Thymus (tissue), 11 donors: ENCODE measurements around the gene RHOB. TPM values are rescaled to one million over a fixed set of nuclear protein-coding genes. Genes with fewer than 3 reads are reported as not detected.
"Not testable (repeated sequence)": the region's sequence is repeated elsewhere in the genome, so short reads cannot be mapped to it uniquely, and the experiment has no call there.

Experiments
- DNase-seq, 9 donors: peaks; one replicate each; pipeline ENCODE4 v3.0.0-alpha.2; 2013; ENCODE audit warnings: low spot score in 9 of 9, low read depth in 6 of 9, missing footprints in 1 of 9
- H3K27ac ChIP-seq, 2 donors: one replicate each; pipeline ENCODE4 v1.5.1; 2013; ENCODE audit warnings: control low read depth in 1 of 2, low read depth in 1 of 2, low read length in 1 of 2, mild to moderate bottlenecking in 1 of 2, moderate library complexity in 1 of 2
- H3K27me3 ChIP-seq, 2 donors: one replicate each; pipeline ENCODE4 v1.5.1; 2013; ENCODE audit warnings: low read length in 1 of 2; ENCODE audit not compliant: control insufficient read depth in 2 of 2, insufficient read depth in 1 of 2
- H3K36me3 ChIP-seq, 2 donors: one replicate each; pipeline ENCODE4 v1.5.1; 2013; ENCODE audit warnings: low read length in 1 of 2, mild to moderate bottlenecking in 1 of 2, moderate library complexity in 1 of 2; ENCODE audit not compliant: control insufficient read depth in 2 of 2, insufficient read depth in 2 of 2
- H3K4me1 ChIP-seq, 2 donors: one replicate each; pipeline ENCODE4 v1.5.1; 2013; ENCODE audit warnings: low read length in 2 of 2; ENCODE audit not compliant: control insufficient read depth in 2 of 2, insufficient read depth in 2 of 2
- H3K4me3 ChIP-seq, 2 donors: one replicate each; pipeline ENCODE4 v1.5.1; 2013; ENCODE audit warnings: low read length in 2 of 2, control low read depth in 1 of 2, mild to moderate bottlenecking in 1 of 2
- H3K9me3 ChIP-seq, 2 donors: one replicate each; pipeline ENCODE4 v1.5.1; 2013; ENCODE audit warnings: low read length in 1 of 2, mild to moderate bottlenecking in 1 of 2; ENCODE audit not compliant: control insufficient read depth in 2 of 2, insufficient read depth in 1 of 2
- WGBS: extraction: QIAGEN DNeasy Blood & Tissue Kit; methylation state at CpG from one replicate; pipeline ENCODE4 v1.1.7; 2013; 5-methylcytosine and 5-hydroxymethylcytosine counted together
- polyA plus RNA-seq: library from polyadenylated mRNA; stranded (reverse); fragments of 200-250 nt; gene quantifications from one replicate; pipeline ENCODE4 v1.2.3, GENCODE V29; 2013
- total RNA-seq: library from RNA; stranded (reverse); fragments of 120-200 nt; gene quantifications from one replicate; pipeline ENCODE4 v1.2.4, GENCODE V29; 2013
- donor health status: healthy.

RHOB gene
- total and polyA plus RNA-seq, 2 donors: 59.0 to 281 TPM

GRCh38 chr2:20488201-20488641 is 41.3 kb downstream of the RHOB start:
- no peak overlapping the region for H3K4me3 ChIP-seq
- H3K36me3 ChIP-seq: no peaks in the 10 kb centered on the region
- WGBS: 92% methylated on average over 9 of the region's 9 CpGs
- DNase-seq: no peak
- no peaks in the 10 kb centered on the region for H3K9me3 ChIP-seq
- no peaks in the 10 kb centered on the region for H3K27me3 ChIP-seq
- peak overlapping the region in 1 of 2 donors; percentile 22 for H3K27ac ChIP-seq
- peaks cover 0 to 7% of the 10 kb centered on the region in 2 donors for H3K4me1 ChIP-seq

DNA sequence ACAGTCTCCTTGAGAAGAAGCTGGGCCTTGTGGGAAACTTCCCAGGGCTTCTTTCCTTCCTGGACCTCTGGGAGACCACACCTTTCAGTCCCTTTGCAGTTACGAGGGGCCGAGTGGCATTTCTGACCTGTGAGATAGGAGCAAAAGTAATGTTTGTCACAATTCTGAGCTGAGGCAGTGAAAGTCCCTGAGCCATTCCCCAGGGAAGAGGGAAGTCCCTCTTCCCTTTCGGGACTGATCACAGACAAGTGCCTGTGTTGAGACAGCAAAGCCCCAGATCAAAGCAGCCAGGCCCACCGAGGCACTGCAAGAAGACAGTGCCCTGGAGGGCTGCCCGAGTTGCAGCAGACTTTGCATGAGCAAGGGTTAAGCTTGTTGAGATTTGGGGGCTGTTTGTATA is 41.9 kb downstream of the RHOB start:
- 92% methylated on average over 5 of the region's 5 CpGs for WGBS
- no peak overlapping the region for H3K27ac ChIP-seq

GRCh38 chr2:20490300-20491181 is 43.7 kb downstream of the RHOB start:
- H3K4me1 ChIP-seq: peaks cover 0 to 7% of the 10 kb centered on the region in 2 donors
- peak overlapping the region in 1 of 2 donors; percentile 64 for H3K27ac ChIP-seq
- DNase-seq: peak in 1 of 9 donors; percentile 22
- H3K36me3 ChIP-seq: no peaks in the 10 kb centered on the region
- 83% methylated on average over 14 of the region's 14 CpGs for WGBS
- no peaks in the 10 kb centered on the region for H3K27me3 ChIP-seq
- H3K9me3 ChIP-seq: no peaks in the 10 kb centered on the region
- H3K4me3 ChIP-seq: no peak overlapping the region

More for the DNA sequence above, 41.9 kb downstream of the RHOB start:
- peaks cover 0 to 7% of the 10 kb centered on the region in 2 donors for H3K4me1 ChIP-seq
- no peaks in the 10 kb centered on the region for H3K27me3 ChIP-seq
- no peaks in the 10 kb centered on the region for H3K36me3 ChIP-seq
- no peaks in the 10 kb centered on the region for H3K9me3 ChIP-seq
- DNase-seq: no peak
- H3K4me3 ChIP-seq: no peak overlapping the region

DNA sequence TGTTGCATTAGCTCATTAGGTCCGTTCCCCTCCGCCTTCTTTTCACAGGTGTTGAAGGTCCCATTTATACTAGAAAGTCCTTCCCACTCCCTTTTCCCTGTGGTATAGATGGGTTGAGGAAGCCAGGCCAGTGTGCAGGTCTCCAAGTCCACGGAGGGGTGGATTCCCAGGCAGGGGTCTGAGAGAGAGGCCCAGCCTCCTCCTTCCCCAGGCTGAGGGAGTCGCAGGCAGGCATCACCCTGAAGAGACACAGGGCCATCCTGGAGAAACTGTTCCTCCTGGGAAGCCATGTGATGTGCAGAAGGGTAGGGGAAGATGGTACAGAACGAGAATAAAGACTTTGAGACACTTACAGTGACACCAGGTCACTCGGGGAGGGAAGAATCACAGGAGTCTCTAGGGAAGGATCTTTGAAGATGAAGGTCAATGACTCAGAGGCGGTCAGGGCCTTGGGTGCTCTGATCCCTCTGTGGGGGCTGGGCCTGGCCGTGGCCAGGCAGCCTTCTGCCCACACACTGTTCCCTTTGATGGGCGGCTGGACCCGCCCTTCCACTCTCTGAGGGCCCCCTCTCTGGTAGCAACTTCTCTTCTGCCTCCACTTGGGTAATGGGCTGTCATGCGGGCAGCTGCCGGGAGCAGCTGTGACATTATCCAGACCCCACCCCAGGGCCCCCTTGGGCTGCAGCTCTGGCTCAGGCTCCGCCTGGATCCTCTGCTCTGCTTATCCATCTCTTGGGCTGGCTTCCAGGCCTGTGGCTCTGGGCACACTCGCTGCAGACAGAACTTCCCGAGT is 45.1 kb downstream of the RHOB start:
- Histone ChIP-seq H3K27me3 (no peaks in the 10 kb centered on the region), H3K4me3 (no peak overlapping the region), H3K27ac (no peak overlapping the region), H3K4me1 (peaks cover 0 to 5% of the 10 kb centered on the region in 2 donors), H3K36me3 (no peaks in the 10 kb centered on the region), H3K9me3 (no peaks in the 10 kb centered on the region)
- DNase-seq: no peak
- WGBS: 91% methylated on average over 15 of the region's 15 CpGs

DNA sequence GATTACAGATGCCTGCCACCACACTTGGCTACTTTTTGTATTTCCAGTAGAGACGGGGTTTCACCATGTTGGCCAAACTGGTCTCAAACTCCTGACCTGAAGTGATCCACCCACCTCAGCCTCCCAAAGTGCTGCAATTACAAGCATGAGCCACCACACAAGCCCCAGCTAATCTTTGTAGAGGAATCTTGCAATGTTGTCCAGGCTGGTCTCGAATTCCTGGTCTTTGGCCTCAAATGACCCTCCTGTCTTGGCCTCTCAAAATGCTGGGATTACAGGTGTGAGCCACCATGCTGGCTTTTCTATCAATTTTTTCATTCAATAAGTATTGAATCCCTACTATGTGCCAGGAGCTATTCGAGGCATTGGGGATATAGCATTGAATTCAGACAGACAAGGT is 46.2 kb downstream of the RHOB start:
- WGBS: 93% methylated on average over 3 of the region's 3 CpGs
- not testable (repeated sequence) for H3K4me1 ChIP-seq, H3K27me3 ChIP-seq, H3K4me3 ChIP-seq, H3K36me3 ChIP-seq, H3K27ac ChIP-seq, H3K9me3 ChIP-seq, DNase-seq

DNA sequence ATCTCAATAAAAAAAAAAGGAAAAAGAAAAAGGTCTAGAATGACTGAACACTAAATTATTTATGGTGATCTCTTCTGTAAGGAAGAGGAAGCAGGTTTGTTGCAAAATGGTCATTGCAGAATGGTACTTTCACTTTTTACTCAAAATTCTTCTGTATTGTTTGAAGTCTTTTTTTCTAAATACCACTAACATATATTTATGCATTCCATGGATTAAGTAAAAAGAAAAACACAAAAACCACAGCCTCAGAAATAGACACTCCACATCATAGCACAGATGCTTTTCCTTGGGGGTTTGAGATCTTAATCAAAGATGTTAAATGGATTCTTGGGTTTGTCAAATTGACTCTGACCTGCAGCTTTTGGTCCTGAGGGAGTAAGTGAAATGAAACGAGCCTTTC is 47.4 kb downstream of the RHOB start:
- no peak overlapping the region for H3K4me3 ChIP-seq
- no peak overlapping the region for H3K27ac ChIP-seq
- no peaks in the 10 kb centered on the region for H3K27me3 ChIP-seq
- DNase-seq: no peak
- no peaks in the 10 kb centered on the region for H3K36me3 ChIP-seq
- WGBS: 0% methylated on average over 1 of the region's 1 CpG
- no peaks in the 10 kb centered on the region for H3K9me3 ChIP-seq
- peaks cover 0 to 3% of the 10 kb centered on the region in 2 donors for H3K4me1 ChIP-seq

- Histone ChIP-seq H3K9me3 (no peaks in the 10 kb centered on the region), H3K27ac (no peak overlapping the region), H3K27me3 (no peaks in the 10 kb centered on the region), H3K36me3 (no peaks in the 10 kb centered on the region), H3K4me1 (no peaks in the 10 kb centered on the region), H3K4me3 (no peak overlapping the region)
- 86% methylated on average over 10 of the region's 10 CpGs for WGBS
- no peak for DNase-seq
Measured at GRCh38 chr2:20496076-20496872, 49.4 kb downstream of the RHOB start.

GRCh38 chr2:20496942-20497341 is 50.1 kb downstream of the RHOB start:
- Histone ChIP-seq H3K4me1 (no peaks in the 10 kb centered on the region), H3K36me3 (no peaks in the 10 kb centered on the region), H3K9me3 (no peaks in the 10 kb centered on the region), H3K27me3 (no peaks in the 10 kb centered on the region), H3K4me3 (no peak overlapping the region), H3K27ac (no peak overlapping the region)
- DNase-seq: no peak
- 87% methylated on average over 11 of the region's 11 CpGs for WGBS
